Dermis microvascular lymphatic vessel endothelial cell (primary cell): ENCODE results near the gene RNF224. TPM values are rescaled to one million over a fixed set of nuclear protein-coding genes. Genes with fewer than 3 reads are reported as not detected.

ENCODE experiments used
- DNase-seq, 2 donors: peaks; one replicate each; pipeline versions ENCODE4 v3.0.0 to v3.0.0-alpha.2; 2010; ENCODE audit warnings: low read depth in 2 of 2
- total RNA-seq: library from RNA; depleted of rRNA; stranded (reverse); fragments of >200 nt; gene quantifications from 2 replicates; pipeline ENCODE4 v1.2.1, GENCODE V29; 2014

Gene RNF224
- total RNA-seq, 1 donor from 2014 or later, result under 0.01 TPM

GRCh38 chr9:137226338-137227053 is 806 bp upstream of the RNF224 start:
- DNase-seq, result no peak

GRCh38 chr9:137227853-137228505 is 677 bp downstream of the RNF224 start:
- DNase-seq, result no peak

DNA sequence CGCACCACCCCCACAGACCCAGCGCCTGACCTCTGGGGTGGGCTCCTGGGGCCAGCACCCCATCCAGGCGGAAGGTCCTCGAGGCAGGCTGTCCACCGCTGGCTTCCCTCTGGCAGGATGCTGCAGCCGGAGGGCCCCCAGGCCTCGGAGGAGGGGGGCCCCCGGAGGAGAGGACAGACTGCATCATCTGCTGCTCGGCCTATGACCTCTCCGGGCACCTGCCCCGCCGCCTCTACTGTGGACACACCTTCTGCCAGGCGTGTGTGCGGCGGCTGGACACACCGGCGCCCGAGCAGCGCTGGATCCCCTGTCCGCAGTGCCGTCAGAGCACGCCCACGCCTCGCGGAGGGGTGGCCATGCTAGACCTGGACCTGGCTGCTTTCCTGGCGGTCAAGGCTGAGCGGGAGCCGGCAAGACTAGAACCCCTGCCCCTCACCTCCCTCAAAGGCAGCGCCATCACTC is 1.2 kb downstream of the RNF224 start:
- no peak for DNase-seq

GRCh38 chr9:137228968-137229896 is 1.9 kb downstream of the RNF224 start:
- no peak for DNase-seq

- DNase-seq, result no peak
These were observed 2.8 kb downstream of the RNF224 start for GRCh38 chr9:137229903-137230704.

DNA sequence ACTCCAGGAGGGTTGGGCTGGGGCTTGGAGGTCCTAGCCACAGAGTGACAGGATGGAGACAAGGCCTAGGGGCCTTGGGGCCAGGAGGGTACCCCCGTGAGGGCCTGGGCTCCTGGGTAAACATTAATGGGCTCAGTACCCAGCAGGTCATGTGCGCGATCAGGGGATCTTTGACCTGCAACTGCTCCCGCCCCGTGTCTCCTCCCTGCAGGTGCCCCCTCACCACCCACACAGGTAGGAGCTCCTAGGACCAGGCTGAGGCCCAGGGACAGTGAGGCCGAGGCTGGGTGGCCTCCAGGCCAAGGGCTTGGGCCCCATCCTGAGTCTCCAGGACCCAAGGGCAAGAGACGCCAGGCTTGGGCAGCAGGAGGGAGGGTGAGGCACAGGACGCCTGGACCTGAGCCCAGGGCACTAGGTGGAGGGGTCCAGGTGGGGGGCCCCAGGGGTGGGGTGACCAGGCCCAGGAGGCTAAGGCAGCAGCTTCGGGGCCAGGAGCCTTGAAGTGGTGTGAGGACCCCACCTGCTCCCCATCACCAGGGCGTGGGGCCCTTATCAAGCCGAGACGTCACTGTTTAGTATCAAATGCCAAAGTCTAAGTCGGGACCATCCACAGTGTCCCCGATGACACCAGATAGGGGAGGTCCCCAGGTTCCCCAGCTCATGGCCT is 3.5 kb downstream of the RNF224 start, which contains the start of gene SLC34A3:
SLC34A3 (plus strand) TSS at position 197 of the 667 bp plus-strand sequence. CDS start 802 bp downstream, outside the sequence.
- DNase-seq, result no peak

- no peak for DNase-seq
These were observed 4.2 kb downstream of the RNF224 start for GRCh38 chr9:137231372-137232039.

- no peak for DNase-seq
These were observed 4.8 kb downstream of the RNF224 start for GRCh38 chr9:137232101-137232500.

DNA sequence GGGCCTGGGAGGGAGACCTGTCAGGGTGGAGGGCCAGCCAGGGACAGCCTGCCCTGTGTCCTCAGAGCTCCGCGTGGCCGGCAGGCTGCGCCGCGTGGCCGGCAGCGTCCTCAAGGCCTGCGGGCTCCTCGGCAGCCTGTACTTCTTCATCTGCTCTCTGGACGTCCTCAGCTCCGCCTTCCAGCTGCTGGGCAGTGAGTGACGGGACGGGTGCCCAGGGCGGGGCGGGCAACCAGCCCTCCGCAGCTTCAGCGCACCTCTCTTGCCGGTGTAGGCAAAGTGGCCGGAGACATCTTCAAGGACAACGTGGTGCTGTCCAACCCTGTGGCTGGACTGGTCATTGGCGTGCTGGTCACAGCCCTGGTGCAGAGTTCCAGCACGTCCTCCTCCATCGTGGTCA is 5.2 kb downstream of the RNF224 start:
- DNase-seq, result no peak

DNA sequence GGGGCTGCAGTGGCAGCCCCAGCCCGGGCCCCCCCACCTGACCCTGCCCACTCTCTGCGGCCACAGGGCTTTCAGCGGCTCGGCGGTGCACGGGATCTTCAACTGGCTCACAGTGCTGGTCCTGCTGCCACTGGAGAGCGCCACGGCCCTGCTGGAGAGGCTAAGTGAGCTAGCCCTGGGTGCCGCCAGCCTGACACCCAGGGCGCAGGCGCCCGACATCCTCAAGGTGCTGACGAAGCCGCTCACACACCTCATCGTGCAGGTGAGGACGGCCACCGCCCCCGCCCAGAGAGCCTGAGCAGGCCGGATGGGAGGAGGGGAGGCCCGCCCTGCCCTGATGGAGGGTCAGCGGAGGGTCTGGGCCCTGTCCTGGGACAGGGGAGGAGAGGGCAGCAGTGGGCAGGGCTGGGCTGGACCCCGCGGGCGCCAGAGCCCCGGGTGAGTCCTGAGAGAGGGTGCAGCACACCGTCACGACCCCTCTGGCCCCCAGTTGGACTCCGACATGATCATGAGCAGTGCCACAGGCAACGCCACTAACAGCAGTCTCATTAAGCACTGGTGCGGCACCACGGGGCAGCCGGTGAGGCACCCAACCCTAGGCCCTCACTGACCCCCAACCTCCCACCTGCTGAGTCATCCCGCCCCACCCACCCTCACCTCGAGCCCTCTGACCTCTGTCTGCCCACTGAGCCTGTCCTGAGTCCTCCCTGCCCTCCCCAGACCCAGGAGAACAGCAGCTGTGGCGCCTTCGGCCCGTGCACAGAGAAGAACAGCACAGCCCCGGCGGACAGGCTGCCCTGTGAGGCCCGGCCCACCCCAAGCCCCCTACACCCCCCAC is 6.1 kb downstream of the RNF224 start:
- DNase-seq, result no peak

GRCh38 chr9:137234055-137234697 is 6.9 kb downstream of the RNF224 start:
- no peak for DNase-seq

DNA sequence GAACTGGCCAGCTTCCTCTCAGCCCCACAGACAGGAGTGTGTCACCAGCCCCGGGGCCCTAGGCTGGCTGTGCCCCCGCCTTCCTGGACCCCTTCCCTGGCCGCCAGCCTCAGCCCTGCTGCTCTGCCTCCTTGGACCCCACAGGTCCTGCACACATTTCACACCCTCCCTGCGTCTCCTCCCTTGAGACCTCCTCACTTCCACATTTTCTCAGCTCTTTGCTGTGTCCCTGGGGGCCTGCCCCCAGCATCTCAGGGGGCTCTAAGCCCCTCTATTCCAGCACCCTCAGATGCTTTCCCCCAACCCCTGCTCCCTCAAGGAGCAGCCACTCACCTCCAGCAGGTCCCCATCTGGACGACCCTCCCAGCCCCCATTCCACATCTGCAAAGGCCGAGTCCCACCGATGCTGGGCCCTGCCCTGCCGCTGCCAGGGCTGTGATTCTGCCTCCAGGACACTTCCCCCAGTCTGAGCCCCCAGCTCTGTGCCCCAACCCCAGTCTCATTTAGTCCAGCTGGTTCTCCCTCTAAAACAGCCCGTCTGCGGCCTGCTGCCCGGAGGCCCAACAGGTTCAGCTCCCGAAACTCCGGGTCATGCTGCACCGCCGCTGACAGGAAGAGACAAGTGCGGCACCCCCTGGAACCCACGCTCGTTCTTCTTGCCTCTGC is 7.6 kb downstream of the RNF224 start:
- DNase-seq, result no peak

- no peak for DNase-seq
These were observed 8.3 kb downstream of the RNF224 start for GRCh38 chr9:137235424-137236237.

DNA sequence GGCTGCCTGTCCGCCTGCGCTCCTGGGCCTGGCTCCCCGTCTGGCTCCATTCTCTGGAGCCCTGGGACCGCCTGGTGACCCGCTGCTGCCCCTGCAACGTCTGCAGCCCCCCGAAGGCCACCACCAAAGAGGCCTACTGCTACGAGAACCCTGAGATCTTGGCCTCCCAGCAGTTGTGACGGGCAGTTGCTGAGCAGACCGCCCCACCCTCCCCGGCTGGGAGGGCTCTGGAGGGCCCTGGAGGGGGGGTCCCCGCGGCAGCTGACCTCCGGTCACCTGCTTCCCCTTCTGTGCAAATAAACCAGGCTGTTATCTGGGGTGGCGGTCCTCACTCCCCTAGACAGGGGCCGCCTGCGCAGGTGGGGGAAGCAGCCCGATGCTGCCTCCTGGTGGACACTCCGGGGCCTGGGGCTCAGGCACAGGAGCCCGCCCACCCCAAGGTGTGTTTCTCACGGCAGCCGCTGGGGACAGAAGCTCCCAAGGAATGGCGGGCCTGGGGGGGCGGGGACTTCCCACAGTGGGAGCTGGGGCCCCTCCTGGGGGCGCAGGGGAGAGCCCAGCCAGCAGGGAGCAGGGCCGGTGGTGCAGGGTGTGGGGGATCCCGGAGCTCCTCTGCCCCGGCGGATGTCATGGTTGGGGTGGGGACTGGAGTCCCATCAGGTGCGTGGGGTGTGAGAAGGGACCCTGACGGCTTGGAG is 9.1 kb downstream of the RNF224 start:
- peak; percentile 51 to 85 for DNase-seq

DNA sequence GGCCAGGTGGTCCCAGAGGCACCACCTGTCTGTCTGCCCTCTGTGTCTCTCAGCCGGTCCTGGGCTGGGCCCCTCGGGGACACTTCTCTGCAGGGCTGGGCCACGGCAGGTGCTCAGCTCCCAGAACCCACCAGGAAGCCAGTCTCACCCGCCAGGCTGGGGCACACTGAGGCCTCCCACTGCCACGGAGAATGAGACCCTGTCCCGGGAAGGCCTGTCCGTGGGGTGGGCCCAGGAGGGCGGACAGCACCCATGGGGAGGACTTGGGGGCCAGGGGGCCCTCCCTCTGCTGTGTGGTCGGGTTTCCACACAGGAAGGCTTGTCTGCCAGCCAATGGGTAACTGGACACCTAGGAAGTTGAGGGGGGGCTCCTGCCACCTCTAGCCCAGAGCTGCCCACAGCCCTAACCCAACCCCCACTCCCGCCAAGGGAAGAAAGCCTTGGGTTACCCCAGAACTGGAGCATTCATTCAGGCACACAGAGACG is 9.7 kb downstream of the RNF224 start:
- DNase-seq, result no peak
